PC-9 (cell line): ENCODE results near the gene BEST2. TPM values are rescaled to one million over a fixed set of nuclear protein-coding genes. Genes with fewer than 3 reads are reported as not detected.
A peak's percentile ranks its signal among the peaks of the same experiment; 100 is the strongest.
"Not testable (repeated sequence)": the region's sequence is repeated elsewhere in the genome, so short reads cannot be mapped to it uniquely, and the experiment has no call there.

Experiments used
- BruUV-seq: library from RNA; stranded (reverse); fragments of 400-500 nt; replicated peaks from 2 replicates; lab custom pipeline; 2021; lab: Mats Ljungman, UMichigan
- CTCF ChIA-PET: fragments of 300-600 bp; sonication (Branson Sonifier 250); formaldehyde crosslinking; loops from one replicate; lab custom pipeline; 2022; ENCODE audit warnings: antibody characterized with exemption; lab: Charles Lee
- POLR2A ChIA-PET: fragments of 300-600 bp; sonication (Branson Sonifier 250); formaldehyde crosslinking; loops from one replicate; lab custom pipeline; 2022; ENCODE audit warnings: antibody characterized with exemption; ENCODE audit not compliant: unreplicated experiment; lab: Charles Lee
- DNase-seq, 2 experiments: peaks; one replicate each; pipeline versions ENCODE4 v3.0.0 to v3.0.0-alpha.2; 2015 to 2022; ENCODE audit warnings: mixed read lengths in 1 of 2
- H2AFZ ChIP-seq: fragments of 200-600 bp; sonication (generic); 2 replicates; pipeline ENCODE4 v1.8.1; 2017; ENCODE audit warnings: antibody characterized with exemption
- H3F3A ChIP-seq: fragments of 200-600 bp; sonication (generic); 2 replicates; pipeline ENCODE4 v1.8.1; 2017; ENCODE audit warnings: antibody characterized with exemption, mild to moderate bottlenecking, low read depth; ENCODE audit not compliant: insufficient read depth
- H3K27ac ChIP-seq: fragments of 200-600 bp; sonication (generic); 2 replicates; pipeline ENCODE4 v1.6.1; 2016; ENCODE audit warnings: mixed run types
- H3K27me3 ChIP-seq: fragments of 200-600 bp; sonication (generic); 2 replicates; pipeline ENCODE4 v1.6.1; 2016; ENCODE audit warnings: low read depth, mixed run types; ENCODE audit not compliant: insufficient read depth
- H3K36me3 ChIP-seq: fragments of 200-600 bp; sonication (generic); 2 replicates; pipeline ENCODE4 v1.6.1; 2016; ENCODE audit warnings: low read depth, mixed run types
- H3K4me1 ChIP-seq: fragments of 200-600 bp; sonication (generic); replicated peaks from 2 replicates; pipeline ENCODE4 v1.6.1; 2016; ENCODE audit warnings: mixed run types; ENCODE audit not compliant: insufficient read depth
- H3K4me2 ChIP-seq: fragments of 200-600 bp; sonication (generic); 2 replicates; pipeline ENCODE4 v1.6.1; 2017; ENCODE audit warnings: mixed run types
- H3K4me3 ChIP-seq: fragments of 200-600 bp; sonication (generic); 2 replicates; pipeline ENCODE4 v1.6.1; 2016; ENCODE audit warnings: mixed run types
- H3K79me2 ChIP-seq: fragments of 200-600 bp; sonication (generic); 2 replicates; pipeline ENCODE4 v1.6.1; 2017; ENCODE audit warnings: low read depth, mixed run types
- H3K9me2 ChIP-seq: fragments of 200-600 bp; sonication (generic); 2 replicates; pipeline ENCODE4 v1.8.1; 2017; ENCODE audit warnings: mild to moderate bottlenecking; ENCODE audit not compliant: insufficient read depth
- H3K9me3 ChIP-seq: fragments of 200-600 bp; sonication (generic); 2 replicates; pipeline ENCODE4 v1.8.1; 2016; ENCODE audit warnings: low read depth; ENCODE audit not compliant: insufficient read depth
- H4K20me1 ChIP-seq: fragments of 200-600 bp; sonication (generic); 2 replicates; pipeline ENCODE4 v1.8.1; 2017; ENCODE audit not compliant: insufficient read depth
- CTCF ChIP-seq: fragments of 200-600 bp; sonication (generic); conservative IDR thresholded peaks from 2 replicates; pipeline ENCODE4 v1.6.1; 2017; ENCODE audit warnings: mixed run types, antibody characterized with exemption, mild to moderate bottlenecking, moderate library complexity
- EZH2 ChIP-seq: fragments of 200-600 bp; sonication (generic); IDR thresholded peaks from 2 replicates; pipeline ENCODE4 v1.8.0; 2017; ENCODE audit warnings: antibody characterized with exemption, low read depth
- intact Hi-C: fragments of 100-400 bp; cut with micrococcal nuclease; formaldehyde crosslinking; loops from one replicate; pipeline ENCODE4 v1.10.0; 2022; ENCODE audit not compliant: unreplicated experiment
- total RNA-seq: library from RNA; stranded (reverse); gene quantifications from 2 replicates; pipeline ENCODE4 v1.2.3, GENCODE V29; 2021

The BEST2 gene
- total RNA-seq, 1 experiment from 2014 or later, result not detected

- peak overlapping the region; percentile 55 for H3K27ac ChIP-seq
- DNase-seq, result no peak
- no peaks in the 10 kb centered on the region for H3K9me2 ChIP-seq
- H4K20me1 ChIP-seq, result peaks cover 13% of the 10 kb centered on the region; the same call in 1 of the 2 replicates
- intact Hi-C loops, result loop anchor here (1.0 kb wide), 1 partner anchor 11 kb away; the partner anchor contains the start of gene TRIR
- peaks cover 18% of the 10 kb centered on the region for H3K36me3 ChIP-seq
- CTCF ChIA-PET, result interaction anchor here (0.6 to 1.0 kb wide), 3 partner anchors 34 to 51 kb away, joined by 3 to 4 read pairs (median 3); no protein-coding TSS in a partner anchor
- peak overlapping the region; percentile 76 for H3K4me3 ChIP-seq
- no peak for TF ChIP-seq EZH2
- TF ChIP-seq CTCF, result no peak
- H3K79me2 ChIP-seq, result peaks cover 55% of the 10 kb centered on the region
- peak overlapping the region; percentile 89 for H2AFZ ChIP-seq
- H3K4me1 ChIP-seq, result peaks cover 14% of the 10 kb centered on the region; the same call in 1 of the 2 replicates
- H3K9me3 ChIP-seq, result no peaks in the 10 kb centered on the region
- peaks cover 63% of the 10 kb centered on the region for H3F3A ChIP-seq
- BruUV-seq, result no TSS peak
- no peaks in the 10 kb centered on the region for H3K27me3 ChIP-seq
- POLR2A ChIA-PET, result interaction anchor here (0.5 to 0.6 kb wide), 4 partner anchors 14 to 70 kb away, joined by 3 to 8 read pairs (median 3); partner anchors contain the start of gene GET3
- peak overlapping the region; percentile 87 for H3K4me2 ChIP-seq
These were observed 28.3 kb upstream of the BEST2 start for GRCh38 chr19:12723381-12723640.

GRCh38 chr19:12723641-12724426, 27.8 kb upstream of the BEST2 start, which contains the start of gene TNPO2:
TSS of gene TNPO2 (minus strand) at chr19:12723932. CDS start at chr19:12720977, 2,955 bp downstream.
- peak within 1 kb of the TSS; percentile 87 for H3K4me2 ChIP-seq
- no peaks in the 10 kb centered on the region for H3K9me2 ChIP-seq
- BruUV-seq, result no TSS peak
- ChIA-PET CTCF (interaction anchor here (1.0 kb wide), 2 partner anchors 34 to 37 kb away, joined by 3 to 4 read pairs; no protein-coding TSS in a partner anchor), POLR2A (interaction anchor here (0.5 to 0.6 kb wide), 2 partner anchors 70 to 72 kb away, joined by 4 to 8 read pairs; no protein-coding TSS in a partner anchor)
- peak within 1 kb of the TSS; percentile 89 for H2AFZ ChIP-seq
- H3K36me3 ChIP-seq, result peaks cover 16% of the 10 kb centered on the region
- intact Hi-C loops, result loop anchor here (1.0 kb wide), 1 partner anchor 10 kb away; the partner anchor contains the start of gene TRIR
- no peaks in the 10 kb centered on the region for H3K9me3 ChIP-seq
- TF ChIP-seq EZH2 (no peak), CTCF (no peak)
- peak within 1 kb of the TSS; percentile 76 for H3K4me3 ChIP-seq
- no peaks in the 10 kb centered on the region for H3K27me3 ChIP-seq
- H3K4me1 ChIP-seq, result peaks cover 14% of the 10 kb centered on the region; the same call in 1 of the 2 replicates
- peaks cover 8% of the 10 kb centered on the region; the same call in 1 of the 2 replicates for H4K20me1 ChIP-seq
- H3F3A ChIP-seq, result peaks cover 63% of the 10 kb centered on the region
- peak; percentile 54 to 59 for DNase-seq
- H3K79me2 ChIP-seq, result peaks cover 50% of the 10 kb centered on the region
- H3K27ac ChIP-seq, result peak within 1 kb of the TSS; percentile 55

- H3K4me1 ChIP-seq, H3K9me2 ChIP-seq, BruUV-seq, DNase-seq, intact Hi-C loops, H3K27me3 ChIP-seq, H3K4me3 ChIP-seq, CTCF ChIA-PET, H3K27ac ChIP-seq, H3K9me3 ChIP-seq, POLR2A ChIA-PET, H3K4me2 ChIP-seq, H2AFZ ChIP-seq: not testable (repeated sequence)
- H3K36me3 ChIP-seq, result 0 out of 2 replicates have a peak, but pooled peaks cover 12% of the 10 kb centered on the region
- H4K20me1 ChIP-seq, result peaks cover 14% of the 10 kb centered on the region
- H3F3A ChIP-seq, result peaks cover 72% of the 10 kb centered on the region
- H3K79me2 ChIP-seq, result peaks cover 40% of the 10 kb centered on the region
These were observed 26.0 kb upstream of the BEST2 start for GRCh38 chr19:12725612-12726011.
